ENCODE measurements around the gene LRRTM4. TPM values are rescaled to one million over a fixed set of nuclear protein-coding genes. Genes with fewer than 3 reads are reported as not detected.

Gene LRRTM4
- total RNA-seq, 6 donors from 2014 or later = 0.29 to 0.61 TPM; not detected in 4

- Histone ChIP-seq H3K4me3 (no peak overlapping the region), H3K4me1 (no peaks in the 10 kb centered on the region), H3K27ac (no peak overlapping the region), H3K9me3 (no peaks in the 10 kb centered on the region), H3K36me3 (no peaks in the 10 kb centered on the region), H3K27me3 (no peaks in the 10 kb centered on the region)
- DNase-seq (no peak), ATAC-seq (ENCODE audit: low FRiP score in 2 of 2) (no peak)
- TF ChIP-seq EP300 (IDR thresholded peaks at IDR 0.05) = no peak
- TF ChIP-seq CTCF (IDR thresholded peaks at IDR 0.05) = no peak
- no peak for TF ChIP-seq POLR2A (IDR thresholded peaks at IDR 0.05)
- TF ChIP-seq POLR2AphosphoS5 (IDR thresholded peaks at IDR 0.05) = no peak
- 75 to 76% methylated on average over 2 of the region's 2 CpGs for WGBS, 2 donors
These were observed 537.8 kb downstream of the LRRTM4 start for GRCh38 chr2:76984359-76984758.

GRCh38 chr2:76980067-76980787 lies 541.9 kb downstream of the LRRTM4 start:
- ATAC-seq (ENCODE audit: low FRiP score in 2 of 2) (no peak), DNase-seq (no peak)
- Histone ChIP-seq H3K4me3 (no peak overlapping the region), H3K27me3 (no peaks in the 10 kb centered on the region), H3K9me3 (no peaks in the 10 kb centered on the region), H3K36me3 (no peaks in the 10 kb centered on the region), H3K4me1 (no peaks in the 10 kb centered on the region), H3K27ac (no peak overlapping the region)
- TF ChIP-seq CTCF (IDR thresholded peaks at IDR 0.05) = no peak
- no peak for TF ChIP-seq POLR2A (IDR thresholded peaks at IDR 0.05)
- TF ChIP-seq POLR2AphosphoS5 (IDR thresholded peaks at IDR 0.05) = no peak
- TF ChIP-seq EP300 (IDR thresholded peaks at IDR 0.05) = no peak
- WGBS, 2 donors = 57 to 58% methylated on average over 3 of the region's 3 CpGs

GRCh38 chr2:76977846-76978727 lies 544.1 kb downstream of the LRRTM4 start:
- H3K9me3 ChIP-seq = no peaks in the 10 kb centered on the region
- H3K36me3 ChIP-seq = no peaks in the 10 kb centered on the region
- no peak overlapping the region for H3K27ac ChIP-seq
- no peaks in the 10 kb centered on the region for H3K27me3 ChIP-seq
- H3K4me1 ChIP-seq = no peaks in the 10 kb centered on the region
- H3K4me3 ChIP-seq = no peak overlapping the region
- TF ChIP-seq EP300 (IDR thresholded peaks at IDR 0.05) (no peak), POLR2AphosphoS5 (IDR thresholded peaks at IDR 0.05) (no peak), POLR2A (IDR thresholded peaks at IDR 0.05) (no peak), CTCF (IDR thresholded peaks at IDR 0.05) (no peak)
- DNase-seq (no peak), ATAC-seq (ENCODE audit: low FRiP score in 2 of 2) (no peak)
- WGBS, 2 donors = 76 to 83% methylated on average over 3 of the region's 3 CpGs

- ATAC-seq (ENCODE audit: low FRiP score in 2 of 2) (no peak), DNase-seq (no peak)
- Histone ChIP-seq H3K4me1 (no peaks in the 10 kb centered on the region), H3K4me3 (no peak overlapping the region), H3K27me3 (no peaks in the 10 kb centered on the region), H3K9me3 (no peaks in the 10 kb centered on the region), H3K36me3 (no peaks in the 10 kb centered on the region), H3K27ac (no peak overlapping the region)
- TF ChIP-seq EP300 (IDR thresholded peaks at IDR 0.05) (no peak), POLR2A (IDR thresholded peaks at IDR 0.05) (no peak), POLR2AphosphoS5 (IDR thresholded peaks at IDR 0.05) (no peak)
These were observed 546.4 kb downstream of the LRRTM4 start for GRCh38 chr2:76975752-76976151.

- Histone ChIP-seq H3K4me1 (no peaks in the 10 kb centered on the region), H3K36me3 (no peaks in the 10 kb centered on the region), H3K27ac (no peak overlapping the region), H3K27me3 (no peaks in the 10 kb centered on the region), H3K9me3 (no peaks in the 10 kb centered on the region), H3K4me3 (no peak overlapping the region)
- TF ChIP-seq EP300 (IDR thresholded peaks at IDR 0.05) = no peak
- no peak for TF ChIP-seq CTCF (IDR thresholded peaks at IDR 0.05)
- TF ChIP-seq POLR2A (IDR thresholded peaks at IDR 0.05) = no peak
- no peak for TF ChIP-seq POLR2AphosphoS5 (IDR thresholded peaks at IDR 0.05)
- ATAC-seq (ENCODE audit: low FRiP score in 2 of 2) (no peak), DNase-seq (no peak)
- 83 to 88% methylated on average over 4 of the region's 4 CpGs for WGBS, 2 donors
These were observed 548.6 kb downstream of the LRRTM4 start for GRCh38 chr2:76973610-76974009.

All from upper lobe of left lung (tissue), 6 donors.